H1 (cell line): ENCODE data around the gene HERC3. TPM values are rescaled to one million over a fixed set of nuclear protein-coding genes. Genes with fewer than 3 reads are reported as not detected.

ENCODE experiments used
- CTCF ChIA-PET: fragments of 300-600 bp; sonication (Branson Sonifier 250); formaldehyde crosslinking; loops from one replicate; lab custom pipeline; 2021; ENCODE audit not compliant: partially characterized antibody; lab: Charles Lee
- POLR2A ChIA-PET: fragments of 300-600 bp; sonication (Branson Sonifier 250); formaldehyde crosslinking; loops from one replicate; lab custom pipeline; 2021; ENCODE audit warnings: inconsistent platforms; ENCODE audit not compliant: partially characterized antibody; lab: Charles Lee
- DNase-seq, 2 experiments: peaks; one replicate each; pipeline versions ENCODE4 v3.0.0 to v3.0.0-alpha.2; 2010 to 2022; ENCODE audit warnings: low spot score in 2 of 2, low read depth in 1 of 2, mixed read lengths in 1 of 2
- FAIRE-seq: peaks from 2 replicates; lab custom pipeline; 2011; peaks lifted over from hg19 to GRCh38; lab: Jason Lieb, UNC
- H2AFZ ChIP-seq: 2 replicates; pipeline ENCODE4 v1.8.1; 2012; ENCODE audit warnings: low read length, inconsistent platforms
- H2AK5ac ChIP-seq: 2 replicates; pipeline ENCODE4 v1.6.1; 2013; ENCODE audit warnings: low read depth, low read length
- H2BK120ac ChIP-seq: replicated peaks from 2 replicates; pipeline ENCODE3; 2013; ENCODE audit warnings: low read depth, low read length, inconsistent platforms
- H2BK12ac ChIP-seq: 2 replicates; pipeline ENCODE4 v1.6.1; 2013; ENCODE audit warnings: low read depth, low read length
- H2BK15ac ChIP-seq: 2 replicates; pipeline ENCODE4 v1.6.1; 2013; ENCODE audit warnings: low read length
- H2BK20ac ChIP-seq: 2 replicates; pipeline ENCODE4 v1.6.1; 2013; ENCODE audit warnings: low read length
- H2BK5ac ChIP-seq: 2 replicates; pipeline ENCODE4 v1.6.1; 2013; ENCODE audit warnings: low read depth, low read length
- H3K14ac ChIP-seq: 2 replicates; pipeline ENCODE4 v1.6.1; 2013; ENCODE audit warnings: inconsistent platforms; ENCODE audit not compliant: insufficient read length
- H3K18ac ChIP-seq: 2 replicates; pipeline ENCODE4 v1.6.1; 2013; ENCODE audit warnings: low read length; ENCODE audit errors: extremely low read depth
- H3K23ac ChIP-seq: 2 replicates; pipeline ENCODE4 v1.6.1; 2013; ENCODE audit warnings: inconsistent platforms; ENCODE audit not compliant: insufficient read length
- H3K23me2 ChIP-seq: 2 replicates; pipeline ENCODE4 v1.6.1; 2013; ENCODE audit warnings: low read depth, low read length
- H3K27ac ChIP-seq: 2 replicates; pipeline ENCODE4 v1.6.1; 2011; ENCODE audit warnings: low read depth, low read length, inconsistent platforms
- H3K27me3 ChIP-seq, 4 experiments: replicated peaks in 1 of 4; 1 replicate in 1 of 4; 2 replicates in 3 of 4; pipeline versions ENCODE4 v1.6.1 to v1.8.1; 2011 to 2013; ENCODE audit warnings: low read length in 3 of 4, mild to moderate bottlenecking in 3 of 4, inconsistent platforms in 2 of 4, mixed read lengths in 2 of 4, moderate library complexity in 1 of 4; ENCODE audit not compliant: control insufficient read depth in 3 of 4, insufficient read depth in 3 of 4; ENCODE audit errors: extremely low read depth in 1 of 4
- H3K36me3 ChIP-seq, 4 experiments: 2 replicates each; pipeline versions ENCODE4 v1.6.1 to v1.8.1; 2011 to 2013; ENCODE audit warnings: mild to moderate bottlenecking in 4 of 4, low read length in 3 of 4, moderate library complexity in 2 of 4, control low read depth in 1 of 4, inconsistent platforms in 1 of 4; ENCODE audit not compliant: insufficient read depth in 4 of 4, control insufficient read depth in 2 of 4
- H3K4ac ChIP-seq: replicated peaks from 2 replicates; pipeline ENCODE3; 2013; ENCODE audit warnings: low read length, low read depth, mixed read lengths, inconsistent platforms; ENCODE audit not compliant: insufficient read length
- H3K4me1 ChIP-seq, 4 experiments: replicated peaks in 1 of 4; 1 replicate in 1 of 4; 2 replicates in 3 of 4; pipeline versions ENCODE4 v1.6.1 to v1.8.1; 2011 to 2013; ENCODE audit warnings: low read length in 3 of 4, inconsistent platforms in 2 of 4, mixed read lengths in 1 of 4; ENCODE audit not compliant: insufficient read depth in 4 of 4, control insufficient read depth in 3 of 4
- H3K4me2 ChIP-seq, 2 experiments: 2 replicates each; pipeline versions ENCODE4 v1.6.1 to v1.8.1; 2011 to 2013; ENCODE audit warnings: low read depth in 2 of 2, low read length in 2 of 2, control low read depth in 1 of 2, inconsistent platforms in 1 of 2, mild to moderate bottlenecking in 1 of 2; ENCODE audit not compliant: insufficient read depth in 1 of 2
- H3K4me3 ChIP-seq, 4 experiments: fragments of 200-600, 300-600 bp in 1 of 4; sonication (generic), shearing (Covaris generic), sonication (Bioruptor Twin) in 1 of 4; 2 replicates each; pipeline versions ENCODE4 v1.5.1 to v1.8.1; 2011 to 2016; ENCODE audit warnings: low read length in 4 of 4, low read depth in 3 of 4, control low read depth in 2 of 4, inconsistent platforms in 2 of 4, mild to moderate bottlenecking in 2 of 4, mixed read lengths in 1 of 4, moderate library complexity in 1 of 4; ENCODE audit not compliant: insufficient read depth in 2 of 4; ENCODE audit errors: extremely low read depth in 1 of 4
- H3K56ac ChIP-seq: replicated peaks from 2 replicates; pipeline ENCODE3; 2013; ENCODE audit warnings: low read depth, mild to moderate bottlenecking, mixed read lengths, low read length, inconsistent platforms; ENCODE audit not compliant: insufficient read length
- H3K79me1 ChIP-seq: 2 replicates; pipeline ENCODE4 v1.6.1; 2013; ENCODE audit warnings: low read depth, low read length, control low read depth
- H3K79me2 ChIP-seq, 2 experiments: 2 replicates each; pipeline versions ENCODE4 v1.6.1 to v1.8.1; 2012 to 2013; ENCODE audit warnings: low read length in 2 of 2, mild to moderate bottlenecking in 2 of 2, inconsistent platforms in 1 of 2; ENCODE audit not compliant: insufficient read depth in 2 of 2, control insufficient read depth in 1 of 2
- H3K9ac ChIP-seq, 4 experiments: replicated peaks in 1 of 4; 1 replicate in 1 of 4; 2 replicates in 3 of 4; pipeline versions ENCODE4 v1.6.1 to v1.8.1; 2011 to 2013; ENCODE audit warnings: low read depth in 3 of 4, low read length in 3 of 4, control low read depth in 2 of 4, mild to moderate bottlenecking in 2 of 4, moderate library complexity in 2 of 4, inconsistent platforms in 1 of 4; ENCODE audit errors: extremely low read depth in 1 of 4
- H3K9me3 ChIP-seq, 2 experiments: 2 replicates each; pipeline versions ENCODE4 v1.6.1 to v1.8.1; 2012 to 2013; ENCODE audit warnings: mild to moderate bottlenecking in 2 of 2, moderate library complexity in 2 of 2, control low read depth in 1 of 2, inconsistent platforms in 1 of 2, low read depth in 1 of 2, low read length in 1 of 2, mixed read lengths in 1 of 2; ENCODE audit not compliant: insufficient read depth in 2 of 2
- H4K20me1 ChIP-seq, 2 experiments: replicated peaks in 1 of 2; 2 replicates each; pipeline versions ENCODE3 to v1.8.1; 2011 to 2013; ENCODE audit warnings: inconsistent platforms in 2 of 2, low read length in 2 of 2, mild to moderate bottlenecking in 1 of 2; ENCODE audit not compliant: insufficient read depth in 2 of 2, control insufficient read depth in 1 of 2
- H4K5ac ChIP-seq: 2 replicates; pipeline ENCODE4 v1.6.1; 2013; ENCODE audit warnings: low read length, low read depth, mixed read lengths, inconsistent platforms; ENCODE audit not compliant: insufficient read length
- H4K8ac ChIP-seq: 2 replicates; pipeline ENCODE4 v1.8.0; 2013; ENCODE audit warnings: mild to moderate bottlenecking, moderate library complexity, low read length, inconsistent platforms; ENCODE audit not compliant: insufficient read depth; ENCODE audit errors: extremely low read depth
- H4K91ac ChIP-seq: replicated peaks from 2 replicates; pipeline ENCODE3; 2013; ENCODE audit warnings: low read length, mixed read lengths, inconsistent platforms; ENCODE audit not compliant: insufficient read length
- BRCA1 ChIP-seq: IDR thresholded peaks from 2 replicates; pipeline ENCODE4 v1.6.1; 2012; ENCODE audit warnings: low read depth, low read length, improper control_type of control experiment
- HDAC2 ChIP-seq, 2 experiments: fragments of 300-600 bp in 1 of 2; sonication (generic) in 1 of 2; IDR thresholded peaks; 2 replicates each; pipeline ENCODE4 v1.6.1; 2011 to 2012; ENCODE audit warnings: low read depth in 2 of 2, low read length in 2 of 2, mild to moderate bottlenecking in 2 of 2, moderate library complexity in 2 of 2, borderline replicate concordance in 1 of 2, inconsistent platforms in 1 of 2
- JUND ChIP-seq: IDR thresholded peaks from 2 replicates; pipeline ENCODE4 v1.6.1; 2011; ENCODE audit warnings: mild to moderate bottlenecking, improper control_type of control experiment, low read length
- WGBS, 2 experiments: shearing (Covaris generic) in 1 of 2; methylation state at CpG; one replicate each; pipeline versions ENCODE4 v1.1.6 to v1.1.7; 2013 to 2015; ENCODE audit warnings: low lambda C conversion rate in 2 of 2, mixed read lengths in 2 of 2, inconsistent platforms in 1 of 2, low coverage in 1 of 2, missing lambda C conversion rate in 1 of 2; ENCODE audit not compliant: insufficient replicate concordance in 2 of 2, insufficient coverage in 1 of 2, insufficient read length in 1 of 2; ENCODE audit errors: extremely low coverage in 1 of 2, missing lambda C conversion rate in 1 of 2; 5-methylcytosine and 5-hydroxymethylcytosine counted together
- polyA plus RNA-seq, 7 experiments: library from polyadenylated mRNA; depleted of rRNA in 3 of 7; stranded (reverse) in 5 of 7; unstranded in 2 of 7; fragments of >200 nt in 5 of 7; fragments of 200-250 nt in 2 of 7; gene quantifications; 1 replicate in 5 of 7; 2 replicates in 1 of 7; 4 replicates in 1 of 7; pipeline versions ENCODE4 v1.2.1 to v1.2.3, GENCODE V29; 2011 to 2013; ENCODE audit warnings: missing spikeins in 2 of 7, mixed read lengths in 2 of 7
- total RNA-seq: library from RNA; stranded (reverse); fragmentation: NEBNext Ultra II Directional; extraction: Animal tissue kit (Norgen Biotek cat#: 25700); gene quantifications from 2 replicates; pipeline ENCODE4 v1.2.1, GENCODE V29; 2021

Gene HERC3
- total and polyA plus RNA-seq, 2 of the 8 experiments (the other 6 are each of a cell fraction or from before 2014, with no cell fraction given): 1.4 to 5.7 TPM

- Histone ChIP-seq H4K5ac (no peak overlapping the region), H2BK20ac (no peak overlapping the region), H2AK5ac (no peak overlapping the region), H3K79me1 (no peaks in the 10 kb centered on the region), H2AFZ (no peak overlapping the region), H4K91ac (no peak overlapping the region), H3K23me2 (no peaks in the 10 kb centered on the region), H3K79me2 (no peaks in the 10 kb centered on the region), H3K18ac (no peak overlapping the region), H2BK5ac (no peak overlapping the region), H3K4ac (no peak overlapping the region), H3K36me3 (peaks cover 2 to 28% (median 16%) of the 10 kb centered on the region in 4 experiments; a peak in 6 of 8 replicates), H3K27ac (no peak overlapping the region), H3K9ac (no peak overlapping the region), H2BK120ac (no peak overlapping the region), H3K4me2 (no peak overlapping the region), H3K27me3 (no peaks in the 10 kb centered on the region), H3K14ac (no peak overlapping the region), H3K4me3 (no peak overlapping the region), H2BK12ac (no peak overlapping the region), H4K20me1 (no peaks in the 10 kb centered on the region), H3K4me1 (no peaks in the 10 kb centered on the region), H3K9me3 (no peaks in the 10 kb centered on the region), H4K8ac (no peak overlapping the region), H2BK15ac (no peak overlapping the region), H3K23ac (no peak overlapping the region), H3K56ac (no peak overlapping the region)
- TF ChIP-seq JUND: no peak
- TF ChIP-seq HDAC2 (IDR thresholded peaks at IDR 0.05; ENCODE audit: borderline replicate concordance in 1 of 2, low read depth in 2 of 2, low read length in 2 of 2): no peak
- TF ChIP-seq BRCA1: no peak
- ChIA-PET CTCF (interaction anchor here (1.3 to 2.0 kb wide), 3 partner anchors 10 to 278 kb away, joined by 4 to 7 read pairs (median 5); no protein-coding TSS in a partner anchor), POLR2A (interaction anchor here (1.4 kb wide), 1 partner anchor 8 kb away, joined by 3 read pairs; no protein-coding TSS in a partner anchor)
- FAIRE-seq (no peak), DNase-seq (no peak)
- 76% methylated on average over 5 of the region's 5 CpGs; no CpG with 5 or more reads in 1 of the 2 experiments for WGBS, 2 experiments
These were observed 153.9 kb downstream of the HERC3 start for GRCh38 chr4:88746206-88746605.
